ENCODE measurements around the gene SALL3.

The SALL3 gene

GRCh38 chr18:78965917-78966792, 13.5 kb upstream of the SALL3 start:
- DNase-seq, result no peak

GRCh38 chr18:78966793-78967106, 12.9 kb upstream of the SALL3 start:
- DNase-seq, result no peak

GRCh38 chr18:78967692-78968091, 11.9 kb upstream of the SALL3 start:
- DNase-seq, result no peak

GRCh38 chr18:78969574-78970315, 9.9 kb upstream of the SALL3 start:
- no peak for DNase-seq

GRCh38 chr18:78970774-78971333, 8.8 kb upstream of the SALL3 start:
- no peak for DNase-seq

GRCh38 chr18:78971511-78972245, 7.9 kb upstream of the SALL3 start:
- DNase-seq, result no peak

- no peak for DNase-seq
Measured at GRCh38 chr18:78972385-78972918, 7.2 kb upstream of the SALL3 start.

- DNase-seq, result no peak
Measured at GRCh38 chr18:78972930-78973331, 6.7 kb upstream of the SALL3 start.

- DNase-seq, result no peak
Measured at GRCh38 chr18:78973357-78974083, 6.1 kb upstream of the SALL3 start.

- DNase-seq, result peak in 1 of 2 experiments; percentile 24
Measured at GRCh38 chr18:78974115-78974761, 5.4 kb upstream of the SALL3 start.

- no peak for DNase-seq
Measured at GRCh38 chr18:78975292-78975691, 4.3 kb upstream of the SALL3 start.

GRCh38 chr18:78975699-78976335, 3.8 kb upstream of the SALL3 start:
- no peak for DNase-seq

- no peak for DNase-seq
Measured at GRCh38 chr18:78976765-78977636, 2.6 kb upstream of the SALL3 start.

- DNase-seq, result no peak
Measured at GRCh38 chr18:78977637-78978348, 1.8 kb upstream of the SALL3 start.

- no peak for DNase-seq
Measured at GRCh38 chr18:78978349-78979055, 1.1 kb upstream of the SALL3 start.

GRCh38 chr18:78979056-78979729, 425 bp upstream of the SALL3 start:
- peak in 1 of 2 experiments; percentile 13 for DNase-seq

GRCh38 chr18:78980279-78980771, 707 bp downstream of the SALL3 start:
- no peak for DNase-seq
